Epithelial cell of proximal tubule (primary cell): ENCODE results near the gene TRPM8. TPM values are rescaled to one million over a fixed set of nuclear protein-coding genes. Genes with fewer than 3 reads are reported as not detected.

Experiments used
- DNase-seq: peaks from one replicate; pipeline ENCODE4 v3.0.0-alpha.2; 2011; ENCODE audit warnings: low read depth
- H3K4me3 ChIP-seq: 2 replicates; pipeline ENCODE4 v1.5.1; 2011; ENCODE audit warnings: low read depth, mild to moderate bottlenecking, low read length
- total RNA-seq: library from RNA; depleted of rRNA; stranded (reverse); fragments of >200 nt; gene quantifications from 2 replicates; pipeline ENCODE4 v1.2.3, GENCODE V29; 2015
- TF ChIP-seq, protein P1 (sequence below): conservative IDR thresholded peaks from 2 replicates; pipeline ENCODE4 v1.5.1; 2012; ENCODE audit warnings: low read depth, mild to moderate bottlenecking, low read length

TRPM8 gene
- total RNA-seq, 1 donor from 2014 or later = 4.1 TPM

DNA sequence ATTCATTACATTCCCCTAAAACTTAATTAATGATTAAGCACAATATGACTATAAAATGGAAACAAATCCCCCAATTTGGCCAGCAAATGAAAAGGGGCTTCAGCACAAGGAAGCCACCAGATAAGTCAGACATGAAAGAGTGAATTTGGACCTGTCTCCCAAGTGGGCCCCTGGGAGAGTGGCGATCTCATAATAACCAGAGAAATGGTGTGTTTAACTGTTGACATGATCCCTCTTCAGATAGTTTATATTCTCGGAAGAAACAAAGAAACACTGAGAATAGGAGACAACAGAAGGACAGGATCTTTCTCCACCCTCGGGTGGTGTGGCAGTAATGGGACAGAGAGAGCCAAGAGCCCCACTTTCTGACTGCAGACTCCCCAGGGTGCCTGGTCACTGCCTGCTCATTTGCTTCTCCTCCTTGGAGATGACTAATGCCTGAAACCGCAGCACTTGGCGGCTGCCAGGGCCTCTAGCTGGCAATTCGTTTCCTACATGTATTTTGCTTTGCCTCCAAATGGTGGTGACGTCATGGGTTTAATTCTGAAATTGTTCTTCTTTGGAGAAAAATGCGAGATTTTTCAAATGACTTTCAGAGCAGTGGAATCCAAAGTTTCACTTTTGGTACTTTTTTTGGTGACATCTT is 86.9 kb downstream of the TRPM8 start:
- DNase-seq = peak; percentile 35
- no peak overlapping the region for H3K4me3 ChIP-seq

DNA sequence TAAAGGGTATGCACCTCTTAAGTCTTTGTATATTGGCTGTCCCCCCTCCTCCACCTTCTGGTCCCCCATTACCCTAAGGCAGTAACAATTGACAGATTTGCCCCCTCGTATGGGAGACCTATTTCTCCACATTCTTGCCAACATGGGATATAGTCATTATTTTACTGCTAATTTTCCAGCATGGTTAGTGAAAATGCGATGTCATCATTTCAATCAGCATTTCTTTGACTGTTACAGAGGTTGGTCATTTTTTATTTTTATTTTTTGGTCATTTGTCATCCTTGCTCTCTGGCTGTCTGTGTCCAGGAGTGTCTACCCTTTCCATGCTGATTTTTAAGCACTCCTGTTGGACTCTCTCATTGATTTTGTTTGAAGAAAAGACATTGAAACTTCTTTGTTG is 88.0 kb downstream of the TRPM8 start:
- no peak for DNase-seq
- TF ChIP-seq, protein P1, sequence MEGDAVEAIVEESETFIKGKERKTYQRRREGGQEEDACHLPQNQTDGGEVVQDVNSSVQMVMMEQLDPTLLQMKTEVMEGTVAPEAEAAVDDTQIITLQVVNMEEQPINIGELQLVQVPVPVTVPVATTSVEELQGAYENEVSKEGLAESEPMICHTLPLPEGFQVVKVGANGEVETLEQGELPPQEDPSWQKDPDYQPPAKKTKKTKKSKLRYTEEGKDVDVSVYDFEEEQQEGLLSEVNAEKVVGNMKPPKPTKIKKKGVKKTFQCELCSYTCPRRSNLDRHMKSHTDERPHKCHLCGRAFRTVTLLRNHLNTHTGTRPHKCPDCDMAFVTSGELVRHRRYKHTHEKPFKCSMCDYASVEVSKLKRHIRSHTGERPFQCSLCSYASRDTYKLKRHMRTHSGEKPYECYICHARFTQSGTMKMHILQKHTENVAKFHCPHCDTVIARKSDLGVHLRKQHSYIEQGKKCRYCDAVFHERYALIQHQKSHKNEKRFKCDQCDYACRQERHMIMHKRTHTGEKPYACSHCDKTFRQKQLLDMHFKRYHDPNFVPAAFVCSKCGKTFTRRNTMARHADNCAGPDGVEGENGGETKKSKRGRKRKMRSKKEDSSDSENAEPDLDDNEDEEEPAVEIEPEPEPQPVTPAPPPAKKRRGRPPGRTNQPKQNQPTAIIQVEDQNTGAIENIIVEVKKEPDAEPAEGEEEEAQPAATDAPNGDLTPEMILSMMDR = no peak
- H3K4me3 ChIP-seq = no peak overlapping the region

More for the DNA sequence above, 86.9 kb downstream of the TRPM8 start:
- TF ChIP-seq, protein P1 = no peak

DNA sequence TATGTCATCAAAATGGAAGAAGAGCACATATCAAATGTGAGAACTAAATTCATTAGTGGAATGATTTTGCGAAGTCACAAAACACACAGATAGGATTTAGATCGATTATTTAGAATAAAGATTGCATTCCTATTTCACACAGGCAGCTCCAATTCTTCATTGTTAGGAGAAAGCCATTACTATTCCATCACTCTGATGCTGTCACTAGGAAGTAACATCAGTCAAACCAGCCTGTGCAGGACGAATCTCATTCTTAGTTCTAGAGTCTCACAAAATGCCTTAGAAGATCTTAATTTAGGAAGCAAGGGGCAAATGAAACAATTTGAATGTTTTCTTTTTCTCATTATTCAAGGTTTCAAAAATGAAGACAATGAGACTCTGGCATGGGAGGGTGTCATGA is 89.3 kb downstream of the TRPM8 start:
- H3K4me3 ChIP-seq = no peak overlapping the region
- TF ChIP-seq, protein P1 = no peak
- DNase-seq = no peak

DNA sequence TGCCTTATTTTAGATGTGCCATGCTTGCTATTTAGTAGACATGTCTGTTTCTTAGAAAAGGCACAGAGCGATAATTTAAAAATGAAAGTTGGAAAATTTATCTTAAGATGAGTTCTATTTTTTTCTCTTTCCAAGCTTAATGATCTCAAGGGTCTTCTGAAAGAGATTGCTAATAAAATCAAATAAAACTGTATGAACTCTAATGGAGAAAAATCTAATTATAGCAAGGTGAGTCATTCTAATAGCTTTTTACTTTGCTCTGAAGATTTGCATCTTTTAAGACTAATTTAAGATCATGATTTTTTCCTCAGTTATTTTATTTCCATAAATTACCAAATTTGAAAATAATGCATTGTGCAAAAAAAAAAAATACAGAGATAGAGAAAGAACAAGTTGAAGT is 97.3 kb downstream of the TRPM8 start:
- no peak overlapping the region for H3K4me3 ChIP-seq
- TF ChIP-seq, protein P1 = no peak
- no peak for DNase-seq

DNA sequence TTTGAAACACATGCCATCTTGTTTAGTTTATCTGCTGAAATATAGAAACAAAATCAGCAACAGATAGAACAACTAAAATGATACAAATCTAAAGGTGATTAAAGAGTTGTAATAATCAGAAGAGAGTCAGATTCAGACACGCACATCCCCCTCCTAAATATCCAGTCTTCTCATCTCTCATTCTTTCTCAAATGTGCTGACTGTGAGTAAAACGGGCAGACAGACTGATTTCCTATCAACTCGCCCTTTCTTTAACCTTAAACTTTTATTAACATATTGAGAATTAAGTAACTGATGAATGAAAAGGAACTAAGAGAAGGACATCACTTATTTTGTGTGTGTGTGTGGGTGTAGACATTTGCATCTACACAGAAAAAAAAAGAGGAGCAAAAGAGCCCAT is 98.7 kb downstream of the TRPM8 start:
- no peak for DNase-seq
- TF ChIP-seq, protein P1 = no peak
- no peak overlapping the region for H3K4me3 ChIP-seq

DNA sequence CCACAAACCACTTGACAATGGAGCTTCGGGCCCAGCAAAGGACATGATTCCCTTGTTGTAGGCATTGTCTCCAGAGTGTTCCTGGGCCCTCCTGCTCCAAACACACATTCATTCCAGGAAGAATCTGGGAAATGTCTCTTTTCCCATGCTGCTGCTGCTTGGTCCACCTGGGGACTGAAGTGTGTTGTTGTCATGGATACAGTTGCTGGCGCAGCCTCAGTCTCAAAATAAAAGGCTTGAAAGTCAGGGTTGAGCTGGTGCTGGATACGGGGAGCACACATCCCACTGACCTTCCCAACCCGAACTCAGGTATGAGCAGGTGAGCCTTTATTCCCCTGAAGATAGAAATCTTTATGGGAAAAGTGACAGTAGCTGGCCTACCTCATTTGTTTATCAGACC is 102.7 kb downstream of the TRPM8 start:
- TF ChIP-seq, protein P1 = no peak
- DNase-seq = no peak
- H3K4me3 ChIP-seq = no peak overlapping the region

DNA sequence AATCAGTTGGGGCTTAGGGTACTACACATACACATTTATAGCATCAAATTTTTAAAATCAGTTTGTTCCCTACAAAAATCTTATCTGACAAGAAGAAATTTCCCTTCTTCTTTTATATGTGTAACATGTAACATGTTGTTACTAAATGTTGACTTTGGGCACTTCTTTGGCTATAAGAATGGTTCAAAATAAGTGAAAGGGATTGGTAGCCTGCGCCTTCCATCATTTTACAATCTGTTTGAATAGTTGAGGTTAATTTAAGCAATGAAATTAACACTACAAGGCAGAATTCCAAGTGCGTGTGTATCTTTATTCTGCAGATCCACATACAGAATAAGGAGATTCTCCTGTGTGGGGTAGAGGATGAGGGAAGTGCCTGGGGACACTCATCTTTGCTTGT is 103.2 kb downstream of the TRPM8 start:
- DNase-seq = no peak
- TF ChIP-seq, protein P1 = no peak
- no peak overlapping the region for H3K4me3 ChIP-seq
